HG02970 (cell line): ENCODE data around the gene HLA-DRA.
A peak's percentile ranks its signal among the peaks of the same experiment; 100 is the strongest.

Experiments
- ATAC-seq: cut with Tn5 transposase; IDR thresholded peaks from one replicate; pipeline ENCODE4 v1.9.1; 2021; ENCODE audit warnings: mild to moderate bottlenecking, moderate library complexity, moderate number of reproducible peaks; ENCODE audit not compliant: unreplicated experiment, low FRiP score

Gene HLA-DRA

DNA sequence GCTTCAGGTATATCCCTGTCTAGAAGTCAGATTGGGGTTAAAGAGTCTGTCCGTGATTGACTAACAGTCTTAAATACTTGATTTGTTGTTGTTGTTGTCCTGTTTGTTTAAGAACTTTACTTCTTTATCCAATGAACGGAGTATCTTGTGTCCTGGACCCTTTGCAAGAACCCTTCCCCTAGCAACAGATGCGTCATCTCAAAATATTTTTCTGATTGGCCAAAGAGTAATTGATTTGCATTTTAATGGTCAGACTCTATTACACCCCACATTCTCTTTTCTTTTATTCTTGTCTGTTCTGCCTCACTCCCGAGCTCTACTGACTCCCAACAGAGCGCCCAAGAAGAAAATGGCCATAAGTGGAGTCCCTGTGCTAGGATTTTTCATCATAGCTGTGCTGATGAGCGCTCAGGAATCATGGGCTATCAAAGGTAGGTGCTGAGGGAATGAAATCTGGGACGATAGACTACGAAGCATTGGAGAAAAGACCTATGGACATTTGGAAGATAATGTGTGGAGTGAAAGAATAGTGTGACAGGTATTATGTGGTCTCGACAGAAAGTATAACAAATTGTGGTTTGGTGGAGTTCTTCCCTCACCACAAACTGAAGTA is at the start of gene HLA-DRA:
TSS of gene HLA-DRA (plus strand) at position 286 of the 613 bp plus-strand sequence. CDS start at position 350, 64 bp downstream.
- peak; percentile 79 for ATAC-seq

DNA sequence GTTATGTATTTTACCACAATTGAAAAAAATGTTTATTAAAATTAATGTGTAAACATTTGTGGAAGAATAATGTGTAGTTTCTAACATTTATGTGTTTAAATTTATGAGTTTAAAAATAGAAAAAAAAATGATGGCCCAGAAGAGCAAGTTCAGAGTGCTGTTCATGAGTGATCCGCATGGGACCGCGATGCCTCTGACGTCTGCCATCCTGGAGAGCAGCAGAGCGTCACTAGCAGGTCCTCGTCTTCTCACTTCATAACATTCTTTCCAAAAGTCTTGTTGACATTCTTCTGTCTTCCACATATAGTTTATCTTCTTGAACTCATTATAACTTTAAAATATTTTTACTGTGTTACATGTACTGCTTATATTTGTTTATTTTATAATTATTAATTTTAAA is 48.2 kb upstream of the HLA-DRA start:
- ATAC-seq = no peak

DNA sequence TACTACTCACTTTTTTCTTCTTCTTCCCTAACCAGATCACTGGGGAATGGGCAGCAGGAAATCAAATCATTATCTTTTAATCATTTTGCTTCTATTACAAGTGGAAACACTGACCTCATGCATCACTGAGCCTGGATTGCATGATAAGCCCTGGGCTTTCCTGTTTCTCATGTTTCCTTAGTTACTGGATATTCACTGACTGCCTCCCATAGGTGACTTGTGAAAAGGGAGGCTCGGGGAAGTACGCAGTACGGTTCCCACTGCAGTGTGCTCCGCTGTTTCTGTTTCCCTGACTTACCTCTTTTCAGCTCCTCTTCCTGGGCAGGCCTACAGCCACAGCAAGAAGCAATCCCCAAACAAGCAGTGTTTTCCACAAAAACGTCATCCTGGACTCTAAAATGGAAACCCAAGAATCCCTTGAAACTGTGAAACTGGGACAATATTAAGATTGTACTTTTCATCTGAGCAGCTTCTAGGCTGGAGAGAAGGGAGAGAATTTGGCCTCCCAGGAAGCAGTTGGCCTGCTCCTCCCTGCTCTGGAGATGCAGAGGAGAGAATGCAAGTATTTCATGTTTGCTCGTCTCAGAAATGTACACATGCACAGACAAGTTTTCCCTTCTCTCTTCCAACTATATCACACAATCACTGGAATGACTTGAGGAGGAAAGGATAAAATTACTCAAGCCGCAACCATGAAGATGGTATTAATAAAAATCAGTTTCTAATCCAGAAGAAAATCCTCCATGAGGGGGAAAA is 45.8 kb upstream of the HLA-DRA start:
- no peak for ATAC-seq

DNA sequence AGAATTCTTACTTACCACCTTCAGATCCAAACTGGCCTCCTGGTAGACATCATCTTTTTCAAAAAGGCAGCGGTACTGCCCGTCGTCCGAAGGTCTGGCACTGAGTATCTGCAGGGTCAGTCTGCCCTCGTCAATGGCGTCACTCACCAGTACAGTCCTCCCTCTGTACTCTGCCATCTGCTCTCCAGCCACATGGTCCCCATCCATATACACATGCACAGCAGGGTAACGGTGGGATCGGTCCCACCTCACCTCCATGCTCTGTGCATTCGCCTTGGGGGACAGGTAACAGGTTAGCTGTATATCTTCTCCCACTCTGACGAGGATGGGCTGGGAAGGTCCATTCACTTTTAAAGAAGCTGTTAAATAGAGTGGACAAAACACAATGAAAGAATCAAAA is 43.7 kb upstream of the HLA-DRA start:
- no peak for ATAC-seq

DNA sequence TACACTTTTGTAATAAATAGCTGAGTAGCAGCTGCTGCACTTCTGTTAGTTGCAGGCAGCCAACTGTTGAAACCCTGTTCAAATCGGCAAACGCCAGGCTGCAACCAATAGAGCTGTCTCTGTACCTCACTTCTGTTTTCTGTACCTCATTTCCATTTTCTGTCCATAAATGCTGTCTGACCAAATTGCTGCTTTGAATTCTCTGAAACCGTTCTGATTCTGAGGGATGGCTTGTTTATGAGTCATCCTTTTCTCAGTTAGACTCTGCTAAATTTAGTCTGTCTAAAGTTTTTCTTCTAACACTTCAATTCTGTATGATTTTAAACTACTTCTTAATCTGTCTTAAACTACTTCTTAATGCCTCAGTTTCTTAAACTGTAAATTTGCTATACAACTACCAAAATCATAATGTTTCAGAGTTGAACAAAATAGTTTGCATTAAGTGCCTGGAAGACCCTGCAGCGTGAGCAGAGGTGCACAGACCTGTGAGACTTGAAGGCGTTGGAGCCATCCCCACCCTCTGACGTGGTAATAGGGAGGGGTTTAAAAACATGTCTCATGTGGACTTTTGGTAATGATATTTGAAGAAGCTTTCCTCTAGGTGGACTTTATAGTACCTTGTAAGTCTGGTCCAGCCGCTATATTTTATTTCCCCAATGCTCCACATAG is 42.3 kb upstream of the HLA-DRA start:
- ATAC-seq = no peak

DNA sequence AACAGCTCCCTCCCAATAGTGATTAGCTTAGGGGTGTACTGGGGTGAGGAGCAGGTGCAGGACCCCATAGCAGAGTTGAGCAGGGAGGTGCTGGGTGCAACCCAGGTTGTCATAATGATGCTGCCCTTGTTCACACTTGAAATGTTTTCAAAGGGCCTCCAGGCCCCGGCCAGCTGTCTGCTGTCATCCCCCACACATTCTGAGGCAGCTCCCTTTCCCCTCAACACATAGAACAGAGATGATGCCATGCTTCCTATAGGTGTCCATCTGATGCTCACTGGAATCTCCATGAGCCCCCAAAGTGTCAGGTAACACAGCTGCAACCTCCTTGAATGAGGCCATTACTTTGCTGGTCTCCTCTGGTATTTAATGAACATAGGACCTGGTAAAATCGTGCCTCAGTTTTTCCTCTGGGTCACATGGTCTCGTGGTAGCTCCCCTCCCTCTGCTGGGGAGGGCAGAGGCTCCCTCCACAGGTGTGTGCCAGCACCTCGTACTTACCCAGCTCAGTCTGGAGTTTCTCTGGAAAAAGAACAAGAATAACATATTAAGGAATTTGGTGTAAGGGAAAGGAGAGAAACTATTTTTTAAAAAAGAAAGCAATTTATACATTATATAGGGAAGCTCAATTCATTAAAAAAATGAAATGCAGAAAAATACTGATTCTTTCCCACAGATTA is 38.3 kb upstream of the HLA-DRA start:
- ATAC-seq = no peak

DNA sequence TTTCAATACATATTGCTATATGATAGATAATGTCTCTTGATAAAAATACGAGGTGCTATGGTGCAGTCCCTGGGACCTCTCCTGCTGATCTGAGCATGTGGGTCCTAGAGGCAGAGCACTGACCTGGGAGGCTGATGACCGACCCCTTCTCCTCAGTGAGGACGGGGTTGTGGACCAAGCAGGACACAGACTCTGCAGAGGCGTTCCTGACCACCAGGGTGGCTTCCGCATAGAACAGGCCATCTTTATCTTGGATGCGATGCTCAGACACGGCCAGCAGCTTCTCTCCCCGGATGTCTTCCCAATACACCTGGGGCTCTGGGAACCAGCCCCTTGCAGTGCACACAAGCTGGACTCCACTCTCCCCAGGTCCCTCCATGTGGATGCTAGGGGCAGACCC is 36.9 kb upstream of the HLA-DRA start:
- ATAC-seq = no peak

DNA sequence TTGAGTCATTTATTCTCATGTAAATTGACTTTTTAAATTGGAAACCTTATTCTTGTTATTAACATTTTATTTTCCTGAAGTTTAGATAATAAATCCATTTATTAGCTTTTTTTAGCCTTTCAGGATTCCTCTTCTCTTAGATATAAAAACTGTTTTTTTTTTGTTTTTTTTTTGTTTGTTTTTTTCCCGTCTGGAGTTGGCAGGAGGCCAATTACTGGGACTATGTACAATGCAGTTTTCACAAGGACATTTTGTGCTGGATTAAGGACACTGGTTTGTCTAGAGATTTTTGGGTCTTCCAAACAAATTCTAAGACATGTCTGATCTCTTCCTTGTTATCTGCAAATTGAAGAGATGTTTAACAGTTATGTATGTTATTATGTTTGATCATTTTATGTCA is 34.0 kb upstream of the HLA-DRA start:
- no peak for ATAC-seq

DNA sequence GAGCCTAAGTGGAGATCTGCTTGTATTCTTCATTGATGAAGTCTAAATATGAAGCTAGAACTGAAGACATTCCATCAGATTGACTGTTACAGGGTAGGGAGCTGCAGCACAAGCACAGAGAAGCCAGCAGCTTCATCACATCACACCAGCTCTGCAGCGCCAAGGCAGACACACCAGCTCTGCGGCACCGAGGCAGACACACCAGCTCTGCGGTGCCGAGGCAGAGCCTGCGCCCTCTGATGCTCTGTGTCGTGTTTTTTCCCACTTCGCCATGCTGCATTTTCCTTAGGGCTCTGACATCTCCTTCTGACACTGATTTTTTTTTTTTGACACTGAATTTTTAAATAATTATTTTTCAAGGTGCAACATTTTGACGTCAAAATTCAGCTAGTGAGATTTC is 33.5 kb upstream of the HLA-DRA start:
- ATAC-seq = no peak

DNA sequence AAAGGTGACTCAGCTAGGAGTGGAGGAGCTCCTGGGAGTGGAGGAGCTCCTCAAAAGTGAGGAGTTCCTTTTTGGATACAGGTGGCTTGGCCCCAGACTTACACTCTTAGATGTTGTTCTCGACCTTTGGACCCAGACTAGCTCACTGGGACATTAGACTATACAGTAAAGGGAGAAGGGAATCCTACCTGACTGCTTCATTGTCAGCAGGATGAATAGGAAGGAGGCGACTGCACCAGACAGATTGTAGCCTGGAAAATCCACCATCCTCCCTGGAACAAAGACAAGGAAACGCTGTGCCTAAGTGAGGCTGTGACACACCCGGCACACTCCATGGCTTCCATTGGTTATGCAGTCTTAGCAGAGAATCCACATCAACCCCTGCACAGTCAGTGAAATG is 32.8 kb upstream of the HLA-DRA start, which contains the start of gene BTNL2:
TSS of gene BTNL2 (minus strand) at position 325 of the 400 bp plus-strand sequence. CDS start at position 267, 58 bp downstream.
- no peak for ATAC-seq

DNA sequence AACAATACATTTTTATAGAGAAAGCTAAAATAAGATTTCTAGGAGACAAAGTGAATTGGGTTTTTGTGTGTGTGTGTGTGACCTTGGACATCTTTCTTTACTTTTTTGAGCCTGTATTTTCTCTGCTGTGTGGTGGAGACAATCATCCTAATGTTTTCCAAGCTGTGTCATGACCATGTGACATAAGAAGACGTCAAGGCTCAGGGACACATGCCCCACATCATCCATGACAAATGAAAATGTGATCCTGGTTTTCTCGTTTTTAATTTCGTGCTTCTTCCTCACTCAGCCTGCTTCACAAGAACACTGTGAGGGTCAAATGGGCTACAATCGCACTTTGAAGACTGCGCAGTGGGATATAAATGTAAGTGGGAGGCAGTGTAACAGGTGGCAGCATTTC is 28.8 kb upstream of the HLA-DRA start:
- ATAC-seq = no peak

DNA sequence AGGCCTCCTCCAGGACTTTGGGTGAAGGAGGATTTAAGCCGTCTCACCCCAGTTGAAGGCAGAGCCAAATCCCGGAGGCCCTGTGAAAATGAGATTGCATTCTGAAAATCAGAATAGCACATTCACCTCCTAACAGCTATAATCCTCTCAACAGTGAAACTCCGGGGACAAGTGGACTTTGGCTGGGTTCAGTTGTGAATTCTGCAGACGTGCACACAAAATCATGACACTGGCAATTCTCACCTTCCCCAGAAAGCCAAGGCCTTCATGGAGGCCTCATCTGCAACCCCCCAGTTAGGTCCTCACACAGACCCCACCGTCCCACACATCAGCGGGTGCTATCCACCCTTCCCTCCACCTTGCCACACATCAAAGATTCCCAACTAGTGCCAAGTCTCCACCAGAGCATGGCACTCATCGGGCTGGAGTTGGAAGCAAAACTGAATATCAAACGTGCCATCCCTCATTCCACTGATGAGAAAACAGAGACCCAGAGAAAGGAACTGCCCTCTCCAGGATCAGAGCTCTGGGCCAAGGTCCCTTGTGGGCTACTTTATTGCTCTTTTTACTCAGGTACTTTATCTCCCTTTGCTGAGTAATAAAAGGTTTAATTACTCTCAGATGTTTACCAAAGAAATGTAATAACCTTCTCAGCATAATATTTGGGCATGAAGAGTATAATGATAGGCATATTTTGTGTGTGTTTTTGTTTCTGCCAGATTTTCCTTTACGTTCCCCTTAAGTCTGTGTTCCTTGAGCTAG is 27.9 kb upstream of the HLA-DRA start:
- ATAC-seq = no peak

DNA sequence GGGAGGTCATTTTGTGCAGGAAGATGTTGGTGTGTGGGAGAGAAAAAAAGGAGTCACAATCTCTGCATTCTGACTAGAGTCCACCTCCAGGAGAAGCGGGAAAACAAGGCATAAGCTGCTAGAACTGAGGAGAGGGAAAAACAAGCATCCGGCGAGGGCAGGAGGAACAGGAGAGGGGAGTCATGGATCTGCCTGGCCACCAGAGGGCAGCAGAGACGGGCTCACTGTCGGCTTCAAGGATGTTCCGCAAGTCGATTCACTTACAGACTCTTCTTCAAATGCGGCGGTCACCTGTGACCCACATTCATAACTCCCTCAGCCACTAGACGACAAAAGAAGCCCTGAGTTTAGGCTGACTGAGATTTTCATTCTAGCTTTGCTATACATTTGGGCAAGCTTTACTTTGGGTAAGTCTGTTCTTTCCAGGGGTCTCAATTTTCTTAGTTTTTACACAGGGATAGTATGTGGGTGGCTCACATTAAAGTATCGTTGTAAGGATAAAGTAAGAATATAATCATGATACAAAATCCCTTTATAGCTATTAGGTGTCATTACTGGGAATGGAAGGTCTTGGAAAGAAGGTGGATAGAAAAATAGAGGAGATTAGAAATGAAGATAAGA is 26.1 kb upstream of the HLA-DRA start:
- ATAC-seq = no peak

DNA sequence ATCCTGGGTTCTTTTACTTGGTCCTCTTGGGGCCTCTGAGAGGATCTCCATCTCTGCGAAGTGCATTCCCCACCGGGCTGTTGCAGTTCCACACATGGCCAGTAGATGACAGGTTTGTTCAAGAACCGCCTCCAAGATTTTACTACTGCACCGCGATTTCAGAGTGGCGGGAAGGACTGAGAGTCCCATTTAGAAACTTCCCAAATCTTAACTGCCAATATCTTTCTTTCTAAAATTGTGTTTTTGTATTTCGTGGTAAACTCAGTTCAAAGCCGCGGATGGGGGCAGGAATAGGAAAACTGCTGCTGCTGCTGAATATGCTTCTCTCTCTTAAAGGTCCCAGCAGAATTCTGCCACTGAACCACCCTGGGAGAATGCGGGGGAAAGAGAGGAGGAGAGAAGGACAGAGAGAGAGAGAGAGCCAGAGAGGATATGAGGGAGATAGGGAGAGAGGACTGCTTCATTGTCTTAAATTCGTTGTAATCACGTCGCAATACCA is 24.1 kb upstream of the HLA-DRA start:
- ATAC-seq = no peak

DNA sequence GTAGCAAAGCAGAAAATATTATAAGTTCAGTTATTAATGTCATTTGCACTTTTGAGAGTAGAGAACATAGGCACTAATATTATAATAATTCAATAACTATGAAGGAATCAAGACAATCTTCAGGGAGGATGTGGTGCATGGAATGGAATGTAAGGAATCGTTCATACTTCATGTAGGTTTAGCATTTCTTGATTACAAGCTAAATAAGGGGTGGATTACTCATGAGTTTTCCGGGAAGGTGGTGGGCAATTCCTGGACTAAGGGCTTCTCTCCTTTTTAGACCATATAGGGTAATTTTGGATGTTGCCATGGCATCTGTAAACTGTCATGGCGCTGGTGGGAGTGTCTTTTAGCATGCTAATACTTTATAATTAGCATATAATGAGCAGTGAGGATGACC is 23.7 kb upstream of the HLA-DRA start:
- ATAC-seq = no peak

DNA sequence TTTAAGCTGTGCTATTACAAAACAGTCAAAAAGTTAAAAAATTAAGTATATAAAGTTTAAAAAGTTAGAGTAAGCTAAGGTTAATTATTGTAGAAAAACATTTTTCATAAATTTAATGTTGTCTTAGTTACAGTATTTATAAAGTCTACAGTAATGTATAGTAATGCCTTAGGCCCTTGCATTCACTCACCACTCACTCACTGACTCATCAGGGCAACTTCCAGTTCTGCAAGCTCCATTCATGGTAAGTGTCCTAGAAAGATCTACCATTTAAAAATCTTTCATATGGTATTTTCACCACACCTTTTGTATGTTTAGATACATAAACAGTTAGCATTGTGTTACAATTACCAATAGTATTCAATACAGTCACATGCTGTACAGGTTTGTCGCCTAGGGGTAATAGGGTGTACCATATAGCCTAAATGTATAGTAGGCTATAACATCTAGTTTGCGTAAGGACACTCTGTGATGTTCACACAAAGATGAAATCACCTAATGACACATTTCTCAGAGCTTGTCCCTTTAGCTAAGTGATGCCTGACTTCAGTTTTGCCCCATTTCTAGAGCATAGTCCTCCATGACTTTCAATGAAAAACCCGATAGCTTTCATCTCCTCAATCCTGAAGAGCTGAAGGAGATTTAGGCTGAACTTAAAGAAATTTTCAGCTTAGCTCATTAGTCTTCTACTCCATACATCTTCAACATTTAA is 14.9 kb upstream of the HLA-DRA start:
- no peak for ATAC-seq

DNA sequence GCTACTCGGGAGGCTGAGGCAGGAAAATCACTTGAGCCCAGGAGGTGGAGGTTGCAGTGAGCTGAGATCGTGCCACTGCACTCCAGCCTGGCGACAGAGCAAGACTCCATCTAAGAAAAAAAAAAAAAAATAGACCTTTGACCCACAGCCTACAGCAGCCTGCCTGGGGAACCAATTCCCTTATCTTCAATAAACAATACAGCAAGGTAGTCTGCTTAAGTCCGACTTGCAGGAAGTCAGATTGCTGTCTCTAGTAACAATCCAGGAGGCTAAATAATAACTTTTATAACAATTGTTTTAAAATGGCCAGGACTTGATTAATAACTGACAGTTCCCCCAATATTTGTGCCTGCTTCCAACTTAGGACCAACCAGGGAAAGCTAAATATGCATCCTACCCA is 13.3 kb upstream of the HLA-DRA start:
- ATAC-seq = no peak

DNA sequence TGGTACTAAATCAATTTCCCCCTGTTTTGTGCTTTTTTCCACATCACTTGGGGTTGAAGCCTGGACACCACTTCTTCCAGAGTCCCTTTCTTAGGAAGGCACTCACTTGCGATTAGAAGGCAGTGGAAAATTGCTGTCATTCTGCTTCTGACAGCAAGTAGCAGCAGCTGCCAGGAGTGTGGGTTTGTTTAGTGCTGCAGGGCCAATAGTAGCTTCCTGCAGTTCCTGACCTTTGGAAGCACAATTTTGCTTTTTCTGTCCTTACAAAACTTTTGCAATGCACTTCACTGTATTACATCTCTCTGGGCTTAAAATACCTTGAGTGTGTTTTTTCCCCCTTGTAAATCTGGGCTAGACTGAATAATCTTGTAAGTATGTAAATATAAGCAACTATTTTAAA is 12.5 kb upstream of the HLA-DRA start:
- no peak for ATAC-seq

DNA sequence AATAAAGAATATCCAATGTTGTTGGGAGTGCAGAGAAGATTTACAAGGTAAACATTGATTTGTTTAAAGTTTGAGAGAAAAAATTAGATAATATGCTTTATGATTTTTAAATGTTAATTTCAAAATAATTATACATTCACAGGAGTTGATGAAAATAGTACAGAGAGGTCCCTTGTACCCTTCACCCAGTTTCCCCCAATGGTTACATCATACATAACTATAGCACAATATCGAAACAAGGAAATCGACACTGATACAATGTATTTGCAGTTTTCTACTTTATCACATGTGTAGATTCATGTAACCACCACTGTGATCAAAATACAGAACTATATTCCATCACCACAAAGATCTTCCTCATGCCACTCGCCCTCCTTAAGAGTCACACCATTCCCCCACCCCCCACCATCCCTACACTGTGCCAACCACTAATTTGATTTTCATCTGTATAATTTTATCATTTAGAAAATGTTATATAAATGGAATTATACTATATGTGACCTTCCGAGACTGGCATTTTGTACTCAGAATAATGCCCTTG is 11.7 kb upstream of the HLA-DRA start:
- no peak for ATAC-seq
